ENCODE results near the gene CDKN2B-AS1.

The CDKN2B-AS1 gene

GRCh38 chr9:22148876-22149637 is 154.5 kb downstream of the CDKN2B-AS1 start:
- ATAC-seq (no peak), DNase-seq (no peak)
- Mint-ChIP-seq H3K27me3 (peaks cover 41% of the 10 kb centered on the region), H3K9me3 (no peaks in the 10 kb centered on the region), H3K4me3 (no peak overlapping the region), H3K27ac (peak overlapping the region in 1 of 2 donors; percentile 89), H3K4me1 (peaks cover 26% of the 10 kb centered on the region)

DNA sequence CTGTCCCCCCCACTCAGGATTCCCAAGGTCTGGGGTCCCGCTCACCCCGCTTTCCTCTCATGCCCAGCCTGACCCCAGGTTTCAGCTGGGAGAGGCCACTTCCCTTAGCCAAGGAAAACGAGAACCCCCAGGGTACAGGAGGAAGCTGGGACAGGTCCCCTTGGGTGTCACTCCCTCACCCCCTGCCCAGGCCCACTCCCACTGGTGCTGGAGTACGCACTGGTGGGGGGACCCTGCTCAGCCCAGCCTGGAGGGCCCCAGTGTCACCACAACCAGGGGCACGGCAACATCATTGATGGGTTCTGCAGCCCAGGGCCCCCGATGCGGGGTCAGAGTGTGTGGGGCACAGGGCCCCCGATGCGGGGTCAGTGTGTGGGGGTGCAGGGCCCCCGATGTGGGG is 159.5 kb downstream of the CDKN2B-AS1 start:
- no peak overlapping the region for H3K4me3 Mint-ChIP-seq
- no peak overlapping the region for H3K27ac Mint-ChIP-seq

GRCh38 chr9:22156586-22156985 is 162.0 kb downstream of the CDKN2B-AS1 start:
- ATAC-seq (no peak), DNase-seq (no peak)
- no peaks in the 10 kb centered on the region for H3K4me1 Mint-ChIP-seq
- H3K27ac Mint-ChIP-seq = no peak overlapping the region
- H3K27me3 Mint-ChIP-seq = peaks cover 29% of the 10 kb centered on the region
- H3K9me3 Mint-ChIP-seq = no peaks in the 10 kb centered on the region
- H3K4me3 Mint-ChIP-seq = no peak overlapping the region

More for the DNA sequence above, 159.5 kb downstream of the CDKN2B-AS1 start:
- peak; percentile 77 for ATAC-seq
- Mint-ChIP-seq H3K4me1 (peaks cover 2% of the 10 kb centered on the region), H3K9me3 (no peaks in the 10 kb centered on the region), H3K27me3 (peaks cover 37% of the 10 kb centered on the region)
- no peak for DNase-seq

DNA sequence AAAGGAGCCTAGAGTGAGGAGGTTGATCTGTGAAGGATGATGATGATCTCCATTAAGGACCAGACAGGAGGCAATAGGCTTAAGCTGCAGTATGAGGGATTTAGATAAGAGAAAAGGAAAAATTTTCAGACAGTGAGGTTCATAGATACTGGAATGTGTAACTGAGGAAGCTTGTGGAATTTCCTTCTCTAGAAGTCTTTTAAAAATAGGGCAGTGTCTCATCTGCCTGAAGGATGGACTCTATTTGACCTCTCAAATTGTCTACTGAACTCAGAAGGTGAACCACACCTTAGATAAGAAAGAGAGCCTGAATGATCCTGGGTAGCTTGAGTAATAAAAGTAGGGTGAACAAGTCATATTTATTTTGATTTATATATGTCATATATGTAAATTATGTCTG is 162.7 kb downstream of the CDKN2B-AS1 start:
- H3K27ac Mint-ChIP-seq = peak overlapping the region in 1 of 2 donors; percentile 13
- H3K27me3 Mint-ChIP-seq = peaks cover 29% of the 10 kb centered on the region
- no peak overlapping the region for H3K4me3 Mint-ChIP-seq
- no peaks in the 10 kb centered on the region for H3K9me3 Mint-ChIP-seq
- no peak for DNase-seq
- no peaks in the 10 kb centered on the region for H3K4me1 Mint-ChIP-seq
- no peak for ATAC-seq

DNA sequence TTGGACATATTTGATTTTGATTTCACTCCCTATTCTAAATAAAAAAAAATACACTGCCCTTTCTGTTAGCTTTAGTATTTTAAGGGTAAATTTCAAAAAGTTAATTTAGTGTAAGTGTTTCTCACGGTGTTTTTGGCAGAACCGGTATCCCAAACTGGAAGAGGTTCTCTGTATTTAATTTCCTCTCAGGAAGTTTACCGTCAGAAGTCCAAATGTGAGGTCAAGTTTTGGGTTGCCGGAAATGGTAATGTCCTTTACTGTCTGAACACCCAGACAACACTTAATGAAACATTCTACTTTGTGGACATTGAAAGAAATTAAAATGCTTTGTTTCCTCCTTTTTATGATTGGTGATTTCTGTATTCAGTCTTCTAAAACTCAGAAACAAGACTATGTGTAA is 163.2 kb downstream of the CDKN2B-AS1 start:
- H3K4me3 Mint-ChIP-seq = no peak overlapping the region
- H3K9me3 Mint-ChIP-seq = no peaks in the 10 kb centered on the region
- no peak overlapping the region for H3K27ac Mint-ChIP-seq
- DNase-seq (no peak), ATAC-seq (no peak)
- H3K4me1 Mint-ChIP-seq = no peaks in the 10 kb centered on the region
- H3K27me3 Mint-ChIP-seq = peaks cover 29% of the 10 kb centered on the region

- Mint-ChIP-seq H3K4me1 (no peaks in the 10 kb centered on the region), H3K27me3 (peaks cover 29% of the 10 kb centered on the region), H3K4me3 (no peak overlapping the region), H3K27ac (no peak overlapping the region), H3K9me3 (no peaks in the 10 kb centered on the region)
- ATAC-seq (no peak), DNase-seq (no peak)
Observed at GRCh38 chr9:22158271-22158670, 163.7 kb downstream of the CDKN2B-AS1 start.

DNA sequence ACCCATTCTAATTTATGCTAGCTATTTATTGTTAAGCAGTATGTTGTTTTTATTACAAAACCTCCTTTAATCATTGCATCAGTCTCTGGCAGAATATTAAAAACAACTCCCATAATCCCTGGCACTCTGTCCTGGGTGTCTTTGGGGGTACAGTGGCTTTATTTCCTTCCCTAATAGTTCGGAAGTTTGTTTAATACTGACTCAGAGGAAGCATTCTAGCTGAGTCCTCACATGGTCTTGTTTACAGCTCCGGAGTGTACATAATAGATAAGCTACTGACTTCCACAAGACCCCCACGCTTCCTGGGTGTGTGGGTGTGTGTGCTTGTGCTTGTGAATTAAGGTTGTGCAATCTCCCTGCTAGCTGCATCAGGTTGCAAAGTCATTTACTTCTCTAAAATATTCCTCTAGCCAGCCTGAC is 164.3 kb downstream of the CDKN2B-AS1 start:
- DNase-seq (no peak), ATAC-seq (no peak)
- no peaks in the 10 kb centered on the region for H3K4me1 Mint-ChIP-seq
- H3K27me3 Mint-ChIP-seq = peaks cover 29% of the 10 kb centered on the region
- H3K9me3 Mint-ChIP-seq = no peaks in the 10 kb centered on the region
- H3K27ac Mint-ChIP-seq = peak overlapping the region; percentile 21 to 52
- H3K4me3 Mint-ChIP-seq = no peak overlapping the region

GRCh38 chr9:22159586-22159985 is 165.0 kb downstream of the CDKN2B-AS1 start:
- Mint-ChIP-seq H3K27me3 (peaks cover 32% of the 10 kb centered on the region), H3K4me3 (no peak overlapping the region), H3K4me1 (no peaks in the 10 kb centered on the region), H3K9me3 (no peaks in the 10 kb centered on the region), H3K27ac (no peak overlapping the region)
- no peak for DNase-seq
- no peak for ATAC-seq

DNA sequence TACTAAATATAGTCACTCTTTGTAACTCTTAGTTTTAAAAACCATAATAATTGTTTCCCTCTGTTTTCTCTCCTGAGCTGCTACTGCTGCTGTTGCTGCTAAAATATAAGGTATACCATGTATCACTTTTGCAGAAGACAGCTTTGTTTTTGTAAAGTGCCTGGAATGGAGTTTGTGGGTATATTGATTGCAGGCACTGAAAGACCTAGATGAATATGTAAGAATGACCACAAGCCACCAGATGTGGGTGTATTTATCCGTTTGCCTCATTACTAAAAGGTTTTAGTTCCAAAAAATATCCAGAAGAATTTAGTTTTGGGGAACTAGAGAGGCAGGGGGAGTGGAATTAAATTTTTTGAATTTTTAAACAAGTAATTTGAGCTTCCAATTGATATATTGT is 165.6 kb downstream of the CDKN2B-AS1 start:
- Mint-ChIP-seq H3K27ac (no peak overlapping the region), H3K27me3 (peaks cover 36% of the 10 kb centered on the region), H3K4me3 (no peak overlapping the region), H3K9me3 (no peaks in the 10 kb centered on the region), H3K4me1 (no peaks in the 10 kb centered on the region)
- DNase-seq (no peak), ATAC-seq (no peak)

- Mint-ChIP-seq H3K27ac (no peak overlapping the region), H3K9me3 (no peaks in the 10 kb centered on the region), H3K4me3 (no peak overlapping the region), H3K4me1 (no peaks in the 10 kb centered on the region), H3K27me3 (peaks cover 27% of the 10 kb centered on the region)
- ATAC-seq (no peak), DNase-seq (no peak)
Observed at GRCh38 chr9:22165144-22165543, 170.6 kb downstream of the CDKN2B-AS1 start.

- DNase-seq = no peak
- no peaks in the 10 kb centered on the region for H3K9me3 Mint-ChIP-seq
- no peaks in the 10 kb centered on the region for H3K4me1 Mint-ChIP-seq
- ATAC-seq = no peak
- H3K27me3 Mint-ChIP-seq = peaks cover 20% of the 10 kb centered on the region
- no peak overlapping the region for H3K4me3 Mint-ChIP-seq
- H3K27ac Mint-ChIP-seq = no peak overlapping the region
Observed at GRCh38 chr9:22169243-22169642, 174.7 kb downstream of the CDKN2B-AS1 start.

GRCh38 chr9:22169727-22170503 is 175.3 kb downstream of the CDKN2B-AS1 start:
- Mint-ChIP-seq H3K27ac (no peak overlapping the region), H3K27me3 (peaks cover 14% of the 10 kb centered on the region), H3K4me1 (no peaks in the 10 kb centered on the region), H3K4me3 (no peak overlapping the region), H3K9me3 (no peaks in the 10 kb centered on the region)
- no peak for DNase-seq
- ATAC-seq = no peak
